NCI-H446 (cell line): ENCODE data around the gene ZFYVE21.

ENCODE experiments used
- DNase-seq, 2 experiments: peaks; one replicate each; lab custom pipeline; 2025; lab: John Stamatoyannopoulos, UW

The ZFYVE21 gene

GRCh38 chr14:103705504-103706284 lies 9.9 kb upstream of the ZFYVE21 start:
- no peak for DNase-seq

GRCh38 chr14:103706551-103707328 lies 8.9 kb upstream of the ZFYVE21 start:
- no peak for DNase-seq

GRCh38 chr14:103707329-103708263 lies 8.0 kb upstream of the ZFYVE21 start:
- DNase-seq: no peak

GRCh38 chr14:103708750-103709187 lies 6.8 kb upstream of the ZFYVE21 start:
- DNase-seq: no peak

GRCh38 chr14:103709814-103710213 lies 5.8 kb upstream of the ZFYVE21 start:
- no peak for DNase-seq

- no peak for DNase-seq
These were observed 4.7 kb upstream of the ZFYVE21 start for GRCh38 chr14:103710771-103711377.

- peak; percentile 73 to 94 for DNase-seq
These were observed 3.8 kb upstream of the ZFYVE21 start for GRCh38 chr14:103711516-103712431.

GRCh38 chr14:103712633-103713247 lies 2.9 kb upstream of the ZFYVE21 start:
- DNase-seq: no peak

- no peak for DNase-seq
These were observed 2.1 kb upstream of the ZFYVE21 start for GRCh38 chr14:103713304-103714062.

GRCh38 chr14:103714063-103714724 lies 1.4 kb upstream of the ZFYVE21 start:
- DNase-seq: no peak

GRCh38 chr14:103716091-103716801 lies 636 bp downstream of the ZFYVE21 start:
- DNase-seq: no peak

- no peak for DNase-seq
These were observed 1.3 kb downstream of the ZFYVE21 start for GRCh38 chr14:103716899-103717411.

- peak; percentile 24 to 68 for DNase-seq
These were observed 3.0 kb downstream of the ZFYVE21 start for GRCh38 chr14:103718572-103718971.

GRCh38 chr14:103719751-103720150 lies 4.1 kb downstream of the ZFYVE21 start:
- no peak for DNase-seq

GRCh38 chr14:103721334-103722120 lies 5.9 kb downstream of the ZFYVE21 start:
- DNase-seq: no peak

GRCh38 chr14:103723748-103724081 lies 8.1 kb downstream of the ZFYVE21 start:
- no peak for DNase-seq

- peak in 1 of 2 experiments; percentile 34 for DNase-seq
These were observed 8.5 kb downstream of the ZFYVE21 start for GRCh38 chr14:103724116-103724515.
